D721Med (cell line): Measurements from ENCODE around the gene ZNF584.
"Not testable (repeated sequence)": the region's sequence is repeated elsewhere in the genome, so short reads cannot be mapped to it uniquely, and the experiment has no call there.

Experiments used
- DNase-seq: peaks from one replicate; pipeline ENCODE4 v3.0.0; 2011; ENCODE audit warnings: low spot score; ENCODE audit not compliant: insufficient read length
- FAIRE-seq: peaks from 2 replicates; lab custom pipeline; 2011; peaks lifted over from hg19 to GRCh38; lab: Jason Lieb, UNC
- CTCF ChIP-seq: IDR thresholded peaks from 2 replicates; pipeline ENCODE4 v1.5.1; 2012; ENCODE audit warnings: mild to moderate bottlenecking, control low read depth; ENCODE audit not compliant: insufficient read depth; ENCODE audit errors: missing control alignments

ZNF584 gene

GRCh38 chr19:58416604-58417003 lies 8.2 kb downstream of the ZNF584 start:
- no peak for FAIRE-seq
- no peak for TF ChIP-seq CTCF
- no peak for DNase-seq

DNA sequence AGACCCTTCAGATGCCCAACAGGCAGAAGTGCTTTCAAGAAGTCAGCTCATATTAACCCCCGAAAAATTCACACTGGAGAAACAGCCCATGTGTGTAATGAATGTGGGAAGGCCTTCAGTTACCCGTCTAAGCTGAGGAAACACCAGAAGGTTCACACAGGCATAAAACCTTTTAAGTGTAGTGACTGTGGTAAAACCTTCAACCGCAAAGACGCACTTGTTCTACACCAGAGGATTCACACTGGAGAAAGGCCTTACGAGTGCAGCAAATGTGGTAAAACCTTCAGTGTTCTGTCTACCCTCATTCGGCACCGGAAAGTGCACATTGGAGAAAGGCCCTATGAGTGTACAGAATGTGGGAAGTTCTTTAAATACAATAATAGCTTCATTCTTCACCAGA lies 8.6 kb downstream of the ZNF584 start:
- no peak for TF ChIP-seq CTCF
- FAIRE-seq, result no peak
- DNase-seq, result no peak

DNA sequence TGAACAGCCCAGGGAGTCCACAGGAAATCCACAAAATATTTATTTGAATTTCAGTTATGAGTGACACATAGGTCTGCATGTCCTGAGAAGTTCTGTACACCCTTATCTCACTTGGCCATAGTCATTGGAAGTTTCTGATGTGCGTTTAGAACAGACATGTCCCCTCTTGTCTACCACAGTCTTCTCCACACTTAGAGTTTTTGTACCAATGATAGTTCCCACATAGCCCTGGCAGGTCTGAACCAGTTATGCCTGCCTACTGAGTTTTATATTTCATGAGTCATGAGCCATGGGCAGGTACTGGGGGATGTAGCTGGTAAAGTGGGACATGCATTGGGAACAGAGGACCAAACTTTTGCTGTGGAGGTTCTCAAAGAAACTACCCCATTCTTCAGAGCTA lies 20.2 kb downstream of the ZNF584 start:
- DNase-seq (no peak), FAIRE-seq (no peak)
- no peak for TF ChIP-seq CTCF

- no peak for FAIRE-seq
- DNase-seq, result no peak
- no peak for TF ChIP-seq CTCF
Observed at GRCh38 chr19:58429745-58430144, 21.3 kb downstream of the ZNF584 start.

DNA sequence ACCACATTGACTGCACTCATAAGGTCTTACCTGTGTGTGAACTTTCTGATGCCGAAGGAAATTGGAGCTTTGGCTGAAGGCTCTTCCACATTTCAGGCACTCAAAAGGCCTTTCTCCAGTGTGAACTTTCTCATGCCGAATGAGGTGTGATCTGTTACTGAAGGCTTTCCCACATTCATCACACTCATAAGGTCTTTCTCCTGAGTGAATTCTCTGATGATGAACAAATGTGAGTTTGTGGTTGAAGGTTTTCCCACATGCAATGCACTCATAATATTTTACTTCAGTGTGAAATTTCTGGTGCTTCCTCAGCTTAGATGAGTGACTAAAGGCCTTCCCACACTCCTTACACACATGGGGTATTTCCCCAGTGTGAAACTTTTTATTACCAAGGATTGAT lies 25.8 kb downstream of the ZNF584 start:
- DNase-seq (no peak), FAIRE-seq (no peak)
- no peak for TF ChIP-seq CTCF

- FAIRE-seq, result no peak
- peak; percentile 79 for DNase-seq
- no peak for TF ChIP-seq CTCF
Observed at GRCh38 chr19:58439576-58440554, 31.4 kb downstream of the ZNF584 start, which contains the start of gene ZNF132. ZNF132 (minus strand) TSS chr19:58440153; CDS start chr19:58439821, 332 bp downstream.

DNA sequence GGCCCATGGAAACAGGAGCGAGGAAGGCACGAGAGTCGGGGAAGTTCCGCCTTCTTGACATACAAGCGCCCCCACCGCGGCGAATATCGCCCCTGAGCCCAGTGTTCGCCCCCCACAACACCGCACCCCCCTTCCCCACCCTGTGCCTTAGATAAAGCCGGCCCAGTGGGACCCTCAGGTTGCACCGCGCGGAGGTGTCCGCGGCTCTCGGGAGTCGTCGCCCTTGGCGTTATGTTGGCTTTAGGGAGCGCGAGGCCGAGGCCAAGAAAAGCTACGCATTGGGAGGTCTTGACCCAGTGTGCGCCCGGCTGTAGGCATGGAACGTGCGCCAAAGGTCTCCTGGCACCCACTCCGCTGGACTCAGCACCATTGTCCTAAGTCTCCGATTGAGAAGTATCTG lies 32.1 kb downstream of the ZNF584 start:
- DNase-seq (no peak), FAIRE-seq (no peak)
- TF ChIP-seq CTCF, result no peak

DNA sequence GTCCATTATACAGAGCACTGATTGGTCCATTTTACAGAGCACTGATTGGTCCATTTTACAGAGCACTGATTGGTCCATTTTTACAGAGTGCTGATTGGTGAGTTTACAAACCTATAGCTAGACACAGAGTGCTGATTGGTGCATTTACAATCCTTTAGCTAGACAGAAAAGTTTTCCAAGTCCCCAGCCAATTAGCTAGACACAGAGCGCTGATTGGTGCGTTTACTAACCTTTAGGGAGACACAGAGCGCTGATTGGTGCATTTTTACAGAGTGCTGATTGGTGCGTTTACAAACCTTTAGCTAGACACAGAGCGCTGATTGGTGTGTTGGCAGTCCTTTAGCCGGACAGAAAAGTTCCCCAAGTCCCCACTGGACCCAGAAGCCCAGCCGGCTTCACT lies 34.5 kb downstream of the ZNF584 start:
- DNase-seq, FAIRE-seq: not testable (repeated sequence)

- not testable (repeated sequence) for DNase-seq
Observed at GRCh38 chr19:58448860-58449259, 40.4 kb downstream of the ZNF584 start.

DNA sequence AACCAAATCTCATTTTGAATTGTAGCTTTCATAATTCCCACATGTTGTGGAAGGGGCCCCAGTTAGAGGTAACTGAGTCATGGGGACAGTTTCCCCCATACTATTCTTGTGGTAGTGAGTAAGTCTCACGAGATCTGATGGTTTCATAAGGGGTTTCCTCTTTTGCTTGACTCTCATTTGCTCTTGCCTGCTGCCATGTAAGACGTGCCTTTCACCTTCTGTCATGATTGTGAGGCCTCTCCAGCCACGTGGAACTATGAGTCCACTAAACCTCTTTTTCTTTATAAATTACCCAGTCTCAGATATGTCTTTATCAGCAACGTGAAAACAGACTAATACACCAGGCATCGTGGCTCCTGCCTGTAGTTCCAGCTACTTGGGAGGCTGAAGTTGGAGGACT lies 41.5 kb downstream of the ZNF584 start:
- not testable (repeated sequence) for DNase-seq, FAIRE-seq

More at GRCh38 chr19:58448860-58449259, 40.4 kb downstream of the ZNF584 start:
- FAIRE-seq, result not testable (repeated sequence)
